Measurements from ENCODE around the gene IGFBP7.
A peak's percentile ranks its signal among the peaks of the same experiment; 100 is the strongest.

IGFBP7 gene

GRCh38 chr4:57116245-57116644, 6.1 kb upstream of the IGFBP7 start:
- Mint-ChIP-seq H3K27me3 (ENCODE audit: low read depth) (peaks cover 52% of the 10 kb centered on the region), H3K9me3 (no peaks in the 10 kb centered on the region), H3K36me3 (ENCODE audit: low read depth) (no peaks in the 10 kb centered on the region), H3K4me3 (no peak overlapping the region), H3K27ac (no peak overlapping the region), H3K4me1 (ENCODE audit: low read depth) (peaks cover 1% of the 10 kb centered on the region)

GRCh38 chr4:57114973-57115372, 4.8 kb upstream of the IGFBP7 start:
- Mint-ChIP-seq H3K36me3 (ENCODE audit: low read depth) (no peaks in the 10 kb centered on the region), H3K4me1 (ENCODE audit: low read depth) (peaks cover 9% of the 10 kb centered on the region), H3K27me3 (ENCODE audit: low read depth) (peaks cover 60% of the 10 kb centered on the region)

DNA sequence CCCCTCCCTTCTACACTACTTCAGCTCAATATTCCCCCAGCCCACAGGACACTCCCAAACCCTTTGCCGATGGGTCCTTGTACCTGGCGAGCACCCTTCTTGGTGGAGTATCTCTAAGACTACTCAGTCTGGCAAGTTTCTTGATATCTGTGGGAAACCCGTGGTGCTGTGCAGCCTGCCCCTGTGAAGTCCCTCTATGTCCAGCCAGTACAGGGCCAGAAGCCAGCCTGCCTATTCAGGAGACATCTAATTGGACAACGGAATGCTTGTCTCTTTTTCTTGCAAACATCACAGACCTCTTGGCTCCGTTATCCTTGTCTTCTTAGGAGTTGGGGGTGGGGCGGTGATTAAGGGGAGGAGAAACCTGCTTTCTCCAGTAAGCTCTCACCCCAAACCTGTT, 3.7 kb upstream of the IGFBP7 start:
- no peaks in the 10 kb centered on the region for H3K36me3 Mint-ChIP-seq (ENCODE audit: low read depth)
- no peak overlapping the region for H3K4me3 Mint-ChIP-seq
- H3K9me3 Mint-ChIP-seq, result no peaks in the 10 kb centered on the region
- H3K27me3 Mint-ChIP-seq (ENCODE audit: low read depth), result peaks cover 57% of the 10 kb centered on the region
- H3K4me1 Mint-ChIP-seq (ENCODE audit: low read depth), result peaks cover 9% of the 10 kb centered on the region
- no peak overlapping the region for H3K27ac Mint-ChIP-seq

More at GRCh38 chr4:57114973-57115372, 4.8 kb upstream of the IGFBP7 start:
- Mint-ChIP-seq H3K27ac (no peak overlapping the region), H3K9me3 (no peaks in the 10 kb centered on the region), H3K4me3 (no peak overlapping the region)

- no peak overlapping the region for H3K27ac Mint-ChIP-seq
- peak overlapping the region; percentile 74 for H3K4me3 Mint-ChIP-seq
- peaks cover 78% of the 10 kb centered on the region for H3K27me3 Mint-ChIP-seq (ENCODE audit: low read depth)
- H3K4me1 Mint-ChIP-seq (ENCODE audit: low read depth), result peaks cover 9% of the 10 kb centered on the region
- H3K36me3 Mint-ChIP-seq (ENCODE audit: low read depth), result no peaks in the 10 kb centered on the region
- H3K9me3 Mint-ChIP-seq, result no peaks in the 10 kb centered on the region
These were observed 691 bp upstream of the IGFBP7 start for GRCh38 chr4:57110640-57111511.

DNA sequence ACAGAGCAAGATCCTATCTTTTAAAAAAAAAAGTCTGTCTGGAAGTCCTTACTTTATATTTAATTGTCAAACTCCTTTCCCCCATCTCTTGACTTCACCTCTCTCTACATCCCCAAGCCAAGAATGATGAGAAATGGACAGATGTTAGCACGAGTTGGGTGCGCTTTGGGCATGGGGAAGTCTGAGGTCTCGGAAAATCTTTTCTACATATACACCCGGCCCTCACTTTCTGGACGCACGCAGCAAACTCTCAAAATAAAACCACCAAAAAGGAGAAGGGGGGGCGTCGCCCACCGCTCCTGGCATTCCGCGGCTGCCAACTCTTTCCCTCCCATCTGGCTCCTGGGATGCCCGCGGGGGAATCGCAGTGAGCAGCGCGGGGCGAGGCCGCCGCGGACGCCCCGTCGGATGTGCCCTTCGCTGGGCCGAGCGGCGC, 756 bp downstream of the IGFBP7 start:
- H3K4me1 Mint-ChIP-seq (ENCODE audit: low read depth), result peaks cover 9% of the 10 kb centered on the region
- peaks cover 80% of the 10 kb centered on the region for H3K27me3 Mint-ChIP-seq (ENCODE audit: low read depth)
- no peaks in the 10 kb centered on the region for H3K9me3 Mint-ChIP-seq
- H3K4me3 Mint-ChIP-seq, result peak overlapping the region; percentile 4
- no peaks in the 10 kb centered on the region for H3K36me3 Mint-ChIP-seq (ENCODE audit: low read depth)
- H3K27ac Mint-ChIP-seq, result no peak overlapping the region

DNA sequence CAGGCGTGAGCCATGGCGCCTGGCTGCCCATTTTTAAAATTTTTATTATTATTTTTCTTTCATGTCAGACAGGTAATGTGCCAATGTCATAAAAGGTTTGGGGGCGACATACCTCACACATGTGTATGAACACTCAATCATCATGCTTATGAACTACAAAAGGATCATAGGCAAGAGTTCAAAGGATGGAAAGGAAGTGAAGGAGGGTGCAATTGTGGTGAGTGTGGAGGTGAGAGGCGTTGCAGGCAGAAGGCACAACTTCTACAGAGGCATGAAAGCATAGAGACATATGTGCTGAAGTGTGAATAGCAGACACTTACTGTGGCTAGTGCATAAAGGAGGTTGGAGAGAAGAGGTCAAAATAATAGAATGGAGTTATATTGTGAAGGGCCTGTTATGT, 4.0 kb downstream of the IGFBP7 start:
- no peaks in the 10 kb centered on the region for H3K9me3 Mint-ChIP-seq
- peaks cover 60% of the 10 kb centered on the region for H3K27me3 Mint-ChIP-seq (ENCODE audit: low read depth)
- peaks cover 7% of the 10 kb centered on the region for H3K4me1 Mint-ChIP-seq (ENCODE audit: low read depth)
- H3K36me3 Mint-ChIP-seq (ENCODE audit: low read depth), result no peaks in the 10 kb centered on the region
- H3K27ac Mint-ChIP-seq, result no peak overlapping the region
- no peak overlapping the region for H3K4me3 Mint-ChIP-seq

DNA sequence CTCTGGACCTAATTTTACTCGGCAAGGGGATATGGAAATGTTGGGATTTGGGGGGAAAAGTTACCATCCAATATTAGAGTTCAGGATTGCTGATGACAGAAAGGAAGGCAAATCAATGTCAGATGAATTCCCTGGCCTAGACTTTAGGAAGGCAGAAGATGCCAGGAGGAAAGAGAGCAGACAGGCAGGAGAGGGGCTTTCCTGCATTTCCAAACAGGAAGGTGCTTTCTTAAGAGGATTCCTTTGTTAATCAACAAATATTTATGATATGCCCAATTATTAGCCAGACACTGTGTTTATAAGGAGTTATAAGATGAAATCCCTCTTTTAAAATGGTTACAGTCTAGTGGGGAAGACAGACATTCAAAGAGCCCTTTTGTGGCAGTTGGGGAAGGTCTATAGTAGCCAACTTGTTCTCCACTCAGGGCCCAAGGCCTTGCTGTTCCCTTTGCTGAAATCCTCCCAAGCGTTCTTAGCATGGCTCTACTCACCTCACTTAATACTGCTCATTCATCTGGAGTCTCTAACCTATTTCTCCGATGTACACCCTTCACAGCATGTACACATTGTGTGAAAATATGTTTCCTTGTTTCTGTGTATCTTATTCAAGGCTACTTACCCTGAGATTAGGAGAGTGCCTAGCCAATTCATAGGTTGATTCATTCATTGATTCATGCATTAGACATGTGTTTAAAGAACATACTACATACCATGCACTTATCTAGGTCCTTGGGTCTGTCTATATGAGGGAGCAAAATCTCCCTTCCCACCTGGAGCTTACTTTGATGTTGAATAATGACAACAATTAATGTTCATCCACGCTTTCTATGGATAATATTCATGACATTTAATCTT, 5.3 kb downstream of the IGFBP7 start:
- Mint-ChIP-seq H3K9me3 (no peaks in the 10 kb centered on the region), H3K27me3 (ENCODE audit: low read depth) (peaks cover 52% of the 10 kb centered on the region), H3K27ac (no peak overlapping the region), H3K4me1 (ENCODE audit: low read depth) (no peaks in the 10 kb centered on the region), H3K4me3 (no peak overlapping the region), H3K36me3 (ENCODE audit: low read depth) (no peaks in the 10 kb centered on the region)

DNA sequence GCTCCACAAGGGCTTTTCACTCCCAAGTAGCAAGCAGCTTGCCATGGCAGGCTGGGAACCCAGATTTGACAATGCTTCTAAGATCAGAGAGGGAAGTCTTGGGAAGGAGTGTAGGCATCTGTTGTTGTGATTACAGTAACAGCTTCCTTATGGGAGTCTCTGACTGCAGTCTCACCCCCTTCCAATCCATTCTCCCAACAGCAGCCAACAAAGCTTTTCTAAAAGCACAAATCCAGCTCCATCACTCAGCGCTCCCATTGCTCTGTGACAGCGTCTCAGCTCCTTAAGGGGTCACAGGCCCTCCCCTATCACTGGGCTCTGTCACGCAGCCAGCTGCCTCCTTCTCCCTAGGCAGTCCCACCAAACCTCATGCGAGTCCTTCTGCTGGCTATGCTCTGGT, 7.1 kb downstream of the IGFBP7 start:
- Mint-ChIP-seq H3K4me1 (ENCODE audit: low read depth) (no peaks in the 10 kb centered on the region), H3K27me3 (ENCODE audit: low read depth) (peaks cover 46% of the 10 kb centered on the region), H3K4me3 (no peak overlapping the region), H3K9me3 (no peaks in the 10 kb centered on the region), H3K27ac (no peak overlapping the region), H3K36me3 (ENCODE audit: low read depth) (no peaks in the 10 kb centered on the region)

DNA sequence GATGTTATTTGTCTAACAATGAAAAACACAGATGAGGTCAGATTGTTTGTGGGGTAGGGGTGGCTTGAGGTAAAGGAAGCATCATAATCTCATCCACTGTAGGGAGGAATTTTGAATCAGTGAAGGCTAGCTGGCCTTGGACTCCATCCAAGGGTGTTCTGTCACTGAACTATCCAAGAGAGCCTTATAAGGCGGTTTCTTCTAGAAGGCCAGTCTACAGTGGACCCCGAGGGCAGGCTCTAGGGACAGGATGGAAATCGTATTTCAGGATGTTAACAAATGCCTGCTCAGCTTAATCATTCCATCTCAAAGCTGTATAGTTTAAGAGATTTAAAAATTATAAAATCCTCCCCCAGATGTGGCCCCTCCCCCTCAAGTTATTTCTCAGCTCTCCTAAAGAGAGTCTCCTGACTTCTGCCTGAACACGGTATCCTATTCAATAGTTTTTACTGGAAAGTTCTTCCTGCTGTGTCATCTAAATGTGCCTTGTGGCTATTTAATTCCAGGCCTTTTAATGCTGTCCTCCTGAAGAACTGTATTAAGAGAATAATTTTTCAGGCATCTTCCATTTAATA, 8.0 kb downstream of the IGFBP7 start:
- Mint-ChIP-seq H3K27me3 (ENCODE audit: low read depth) (peaks cover 40% of the 10 kb centered on the region), H3K4me1 (ENCODE audit: low read depth) (no peaks in the 10 kb centered on the region), H3K27ac (no peak overlapping the region), H3K9me3 (no peaks in the 10 kb centered on the region), H3K4me3 (no peak overlapping the region), H3K36me3 (ENCODE audit: low read depth) (no peaks in the 10 kb centered on the region)

GRCh38 chr4:57100979-57101651, 9.1 kb downstream of the IGFBP7 start:
- H3K9me3 Mint-ChIP-seq, result no peaks in the 10 kb centered on the region
- H3K27me3 Mint-ChIP-seq (ENCODE audit: low read depth), result peaks cover 32% of the 10 kb centered on the region
- no peak overlapping the region for H3K4me3 Mint-ChIP-seq
- H3K36me3 Mint-ChIP-seq (ENCODE audit: low read depth), result no peaks in the 10 kb centered on the region
- no peak overlapping the region for H3K27ac Mint-ChIP-seq
- no peaks in the 10 kb centered on the region for H3K4me1 Mint-ChIP-seq (ENCODE audit: low read depth)

- Mint-ChIP-seq H3K36me3 (ENCODE audit: low read depth) (no peaks in the 10 kb centered on the region), H3K9me3 (no peaks in the 10 kb centered on the region), H3K27ac (no peak overlapping the region), H3K4me3 (no peak overlapping the region), H3K4me1 (ENCODE audit: low read depth) (no peaks in the 10 kb centered on the region), H3K27me3 (ENCODE audit: low read depth) (peaks cover 24% of the 10 kb centered on the region)
These were observed 10.8 kb downstream of the IGFBP7 start for GRCh38 chr4:57099363-57099762.

DNA sequence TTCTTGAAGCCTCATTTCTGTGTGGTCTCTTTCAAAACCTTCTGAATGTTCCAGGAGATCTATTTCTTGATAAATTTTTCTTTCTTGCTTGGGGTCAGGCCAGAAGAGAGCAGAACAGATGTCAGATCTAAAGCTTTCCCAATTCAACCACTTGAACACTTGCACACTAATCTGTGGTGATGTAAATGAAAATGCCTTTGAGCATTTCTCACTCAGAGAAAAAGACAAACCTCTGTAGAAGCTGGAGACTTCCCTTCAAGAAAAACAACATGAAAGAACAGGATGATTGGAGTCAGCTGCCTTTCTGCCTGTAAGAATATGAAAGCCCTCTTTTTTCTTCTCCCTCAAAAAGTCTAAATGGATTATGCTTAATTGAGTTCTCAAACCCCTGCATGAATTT, 11.2 kb downstream of the IGFBP7 start:
- H3K27ac Mint-ChIP-seq, result no peak overlapping the region
- H3K36me3 Mint-ChIP-seq (ENCODE audit: low read depth), result no peaks in the 10 kb centered on the region
- peaks cover 20% of the 10 kb centered on the region for H3K27me3 Mint-ChIP-seq (ENCODE audit: low read depth)
- H3K4me3 Mint-ChIP-seq, result no peak overlapping the region
- no peaks in the 10 kb centered on the region for H3K9me3 Mint-ChIP-seq
- no peaks in the 10 kb centered on the region for H3K4me1 Mint-ChIP-seq (ENCODE audit: low read depth)

DNA sequence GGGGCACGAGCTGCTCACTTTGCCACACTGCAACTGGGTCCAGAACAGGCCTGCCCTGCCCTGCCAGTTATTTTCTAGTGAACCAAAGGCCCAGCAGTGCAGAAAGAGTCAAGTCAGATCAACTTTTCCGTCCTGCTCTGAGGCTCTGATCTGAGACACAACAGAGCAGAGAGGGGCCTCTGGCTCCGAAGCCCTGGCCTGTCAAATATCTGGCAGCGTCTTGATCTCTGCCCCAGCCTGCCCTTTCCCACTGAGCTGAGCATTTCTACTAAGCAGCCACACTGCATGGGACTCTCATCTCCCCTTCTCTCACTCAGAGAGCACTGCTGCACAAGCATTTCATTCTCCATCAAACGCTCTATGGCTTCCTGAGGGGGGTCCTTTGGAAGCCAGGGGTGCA, 11.8 kb downstream of the IGFBP7 start:
- H3K9me3 Mint-ChIP-seq, result no peaks in the 10 kb centered on the region
- H3K36me3 Mint-ChIP-seq (ENCODE audit: low read depth), result no peaks in the 10 kb centered on the region
- no peak overlapping the region for H3K27ac Mint-ChIP-seq
- no peak overlapping the region for H3K4me3 Mint-ChIP-seq
- H3K27me3 Mint-ChIP-seq (ENCODE audit: low read depth), result peaks cover 18% of the 10 kb centered on the region
- H3K4me1 Mint-ChIP-seq (ENCODE audit: low read depth), result no peaks in the 10 kb centered on the region

DNA sequence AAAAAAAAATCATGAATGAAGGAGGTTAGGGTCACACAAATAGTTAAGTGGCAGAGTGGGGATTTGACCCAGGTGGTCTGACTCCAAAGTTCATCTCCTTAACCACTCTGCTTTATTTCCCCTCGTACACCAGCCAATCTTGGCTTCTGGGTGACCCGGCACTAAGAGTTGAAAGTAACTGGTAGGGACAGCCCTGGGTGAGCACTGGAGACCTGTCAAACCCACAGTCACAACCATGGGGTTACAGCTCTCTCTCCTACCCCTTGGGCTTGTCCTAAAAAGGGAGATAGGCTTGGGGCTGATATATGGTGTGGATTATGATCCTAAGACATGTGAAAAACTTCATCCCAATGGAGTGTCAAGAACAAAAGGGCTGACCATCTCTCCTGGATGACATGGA, 12.5 kb downstream of the IGFBP7 start:
- Mint-ChIP-seq H3K4me1 (ENCODE audit: low read depth) (no peaks in the 10 kb centered on the region), H3K27ac (no peak overlapping the region), H3K9me3 (no peaks in the 10 kb centered on the region), H3K4me3 (no peak overlapping the region), H3K36me3 (ENCODE audit: low read depth) (no peaks in the 10 kb centered on the region), H3K27me3 (ENCODE audit: low read depth) (peaks cover 16% of the 10 kb centered on the region)

Data from T-helper 1 cell treated with Interleukin-12 subunit alpha and Interleukin-12 subunit beta and Interleukin-4 antibody, amounts not matched to agents 30 μg/mL and 1 μg/mL, for 36 hours (primary cell).